Fibroblast of lung (primary cell): ENCODE results near the gene CPT1C. TPM values are rescaled to one million over a fixed set of nuclear protein-coding genes. Genes with fewer than 3 reads are reported as not detected.

ENCODE experiments used
- DNase-seq, 2 donors: peaks; one replicate each; pipeline versions ENCODE4 v3.0.0 to v3.0.0-alpha.2; 2010; ENCODE audit warnings: low read depth in 2 of 2
- H2AFZ ChIP-seq: 2 replicates; pipeline ENCODE4 v1.5.1; 2012; ENCODE audit warnings: low read length, control low read depth, inconsistent platforms
- H3K27ac ChIP-seq: 2 replicates; pipeline ENCODE4 v1.5.1; 2011; ENCODE audit warnings: low read length, control low read depth; ENCODE audit not compliant: insufficient read depth
- H3K27me3 ChIP-seq: 2 replicates; pipeline ENCODE4 v1.5.1; 2011; ENCODE audit warnings: mild to moderate bottlenecking, low read length; ENCODE audit not compliant: control insufficient read depth, insufficient read depth
- H3K36me3 ChIP-seq: 2 replicates; pipeline ENCODE4 v1.5.1; 2011; ENCODE audit warnings: low read length; ENCODE audit not compliant: control insufficient read depth, insufficient read depth
- H3K4me1 ChIP-seq: 2 replicates; pipeline ENCODE4 v1.5.1; 2011; ENCODE audit warnings: low read length; ENCODE audit not compliant: control insufficient read depth, insufficient read depth; ENCODE audit errors: extremely low read depth
- H3K4me2 ChIP-seq: 2 replicates; pipeline ENCODE4 v1.5.1; 2011; ENCODE audit warnings: low read length, control low read depth; ENCODE audit not compliant: insufficient read depth; ENCODE audit errors: extremely low read depth
- H3K4me3 ChIP-seq, 4 experiments: fragments of 200-600 bp in 1 of 4; sonication (generic) in 1 of 4; replicated peaks in 1 of 4; 2 replicates each; pipeline ENCODE4 v1.5.1; 2011 to 2016; ENCODE audit warnings: low read length in 4 of 4, low read depth in 3 of 4, mild to moderate bottlenecking in 3 of 4, control low read depth in 2 of 4, inconsistent platforms in 1 of 4, mixed read lengths in 1 of 4; ENCODE audit not compliant: insufficient read depth in 1 of 4; ENCODE audit errors: control extremely low read depth in 1 of 4
- H3K79me2 ChIP-seq: 2 replicates; pipeline ENCODE4 v1.5.1; 2012; ENCODE audit warnings: mild to moderate bottlenecking, low read length, inconsistent platforms; ENCODE audit not compliant: control insufficient read depth, insufficient read depth
- H3K9ac ChIP-seq: 2 replicates; pipeline ENCODE4 v1.5.1; 2011; ENCODE audit warnings: mild to moderate bottlenecking, low read length, control low read depth; ENCODE audit not compliant: insufficient read depth
- H3K9me3 ChIP-seq: 2 replicates; pipeline ENCODE4 v1.5.1; 2012; ENCODE audit warnings: low read depth, low read length; ENCODE audit not compliant: control insufficient read depth, insufficient read depth
- H4K20me1 ChIP-seq: 2 replicates; pipeline ENCODE4 v1.5.1; 2011; ENCODE audit warnings: low read length; ENCODE audit not compliant: control insufficient read depth, insufficient read depth; ENCODE audit errors: extremely low read depth
- CTCF ChIP-seq, 2 donors: IDR thresholded peaks in 1 of 2; conservative IDR thresholded peaks in 1 of 2; 1 replicate in 1 of 2; 2 replicates in 1 of 2; pipeline ENCODE4 v1.5.1; 2011 to 2012; ENCODE audit warnings: low read length in 2 of 2, control low read depth in 1 of 2, inconsistent platforms in 1 of 2, low read depth in 1 of 2, mild to moderate bottlenecking in 1 of 2
- EZH2 ChIP-seq: IDR thresholded peaks from 2 replicates; pipeline ENCODE4 v1.5.1; 2012; ENCODE audit warnings: low read length, control low read depth, mild to moderate bottlenecking; ENCODE audit errors: missing control alignments
- polyA plus RNA-seq, 2 donors: library from polyadenylated mRNA; depleted of rRNA in 1 of 2; stranded (reverse) in 1 of 2; unstranded in 1 of 2; fragments of >200 nt; gene quantifications; 2 replicates each; pipeline ENCODE4 v1.2.1, GENCODE V29; 2011 to 2012; ENCODE audit warnings: missing spikeins in 1 of 2
- total RNA-seq: library from RNA; depleted of rRNA; stranded (reverse); fragments of >200 nt; gene quantifications from 2 replicates; pipeline ENCODE4 v1.2.1, GENCODE V29; 2014

Gene CPT1C
- total and polyA plus RNA-seq, 2 donors (not counting 1 experiment from before 2014, with no cell fraction given), result 20.0 to 31.2 TPM

DNA sequence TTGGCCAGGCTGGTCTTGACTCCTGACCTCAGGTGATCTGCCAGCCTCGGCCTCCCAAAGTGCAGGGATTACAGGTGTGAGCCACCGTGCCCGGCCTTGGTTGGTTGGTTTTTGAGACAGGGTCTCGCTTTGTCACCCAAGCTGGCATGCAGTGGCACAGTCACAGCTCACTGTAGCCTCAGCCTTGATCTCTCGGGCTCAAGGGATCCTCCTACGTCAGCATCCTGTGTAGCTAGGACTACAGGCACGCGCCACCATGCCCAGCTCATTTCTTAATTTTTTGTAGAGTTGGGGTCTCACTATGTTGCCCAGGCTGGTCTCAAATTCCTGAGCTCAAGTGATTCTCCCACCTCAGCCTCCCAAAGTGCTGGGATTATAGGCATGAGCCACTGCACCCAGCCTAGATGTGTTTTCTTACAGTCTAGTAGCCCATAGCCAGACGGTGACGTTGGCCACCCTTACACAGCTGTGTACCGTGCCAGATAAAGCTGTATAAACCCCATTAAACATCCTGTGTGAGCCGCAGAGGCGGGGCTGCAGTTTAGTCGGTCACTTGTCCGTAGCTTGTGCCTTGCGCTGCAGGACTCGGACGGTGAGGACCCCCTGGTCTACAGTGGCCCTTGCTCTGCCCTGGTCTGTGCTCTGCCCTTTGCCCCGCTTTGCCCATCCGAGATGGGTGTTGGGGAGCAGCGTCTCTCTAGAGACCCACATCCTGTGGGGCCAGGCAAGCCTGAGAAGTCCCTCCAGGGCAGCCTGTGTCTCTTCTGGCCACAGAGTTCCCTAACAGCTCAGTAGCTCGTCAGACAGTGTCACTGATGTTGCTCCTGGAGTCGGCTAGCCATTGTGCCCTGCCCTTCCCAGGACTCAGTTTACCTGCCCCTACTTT lies 35.1 kb upstream of the CPT1C start:
- Histone ChIP-seq H3K4me3 (no peak overlapping the region), H3K27me3 (no peaks in the 10 kb centered on the region), H4K20me1 (no peaks in the 10 kb centered on the region), H3K36me3 (peaks cover 58% of the 10 kb centered on the region), H3K9ac (no peak overlapping the region), H2AFZ (no peak overlapping the region), H3K4me2 (no peak overlapping the region), H3K4me1 (no peaks in the 10 kb centered on the region), H3K9me3 (no peaks in the 10 kb centered on the region), H3K79me2 (no peaks in the 10 kb centered on the region), H3K27ac (no peak overlapping the region)
- no peak for DNase-seq
- TF ChIP-seq EZH2, result no peak
- TF ChIP-seq CTCF (conservative IDR thresholded peaks at IDR 0.05 in 1 of 2, IDR thresholded peaks at IDR 0.05 in 1 of 2; ENCODE audit: low read depth in 1 of 2, low read length in 2 of 2), result no peak

DNA sequence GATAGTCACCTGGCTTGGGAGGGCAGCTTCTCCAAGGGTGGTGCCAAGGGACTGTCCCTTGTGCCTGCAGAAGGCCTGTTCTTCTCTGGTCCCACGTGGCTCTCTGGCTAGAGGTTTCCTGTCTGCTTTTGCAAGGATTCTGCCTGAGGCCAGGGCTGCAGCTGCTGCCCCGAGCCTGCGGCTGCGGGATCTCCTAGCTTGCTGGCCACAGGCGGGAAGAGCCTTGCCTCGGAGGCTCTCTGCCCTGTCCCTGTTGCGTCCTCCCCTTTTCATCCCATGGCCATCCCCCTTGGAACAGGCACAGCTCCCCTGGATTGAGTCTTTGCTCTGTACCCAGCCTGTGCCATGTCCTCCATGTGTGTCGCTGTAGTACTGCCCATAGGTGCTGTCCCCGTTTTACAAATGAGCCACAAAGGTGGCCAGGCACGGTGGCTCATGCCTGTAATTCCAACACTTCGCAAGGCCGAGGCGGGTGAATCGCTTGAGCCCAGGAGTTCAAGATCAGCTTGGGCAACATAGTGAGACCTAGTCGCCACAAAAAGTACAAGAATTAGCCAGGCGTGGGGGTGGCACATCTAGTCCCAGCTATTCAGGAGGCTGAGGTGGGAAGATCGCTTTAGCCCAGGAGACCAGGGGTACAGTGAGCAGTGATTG lies 34.3 kb upstream of the CPT1C start:
- Histone ChIP-seq H3K79me2 (no peaks in the 10 kb centered on the region), H3K4me2 (no peak overlapping the region), H3K4me3 (no peak overlapping the region), H3K36me3 (peaks cover 56% of the 10 kb centered on the region), H3K27ac (no peak overlapping the region), H2AFZ (no peak overlapping the region), H3K9me3 (no peaks in the 10 kb centered on the region), H3K4me1 (no peaks in the 10 kb centered on the region), H4K20me1 (no peaks in the 10 kb centered on the region), H3K9ac (no peak overlapping the region), H3K27me3 (no peaks in the 10 kb centered on the region)
- TF ChIP-seq CTCF (conservative IDR thresholded peaks at IDR 0.05 in 1 of 2, IDR thresholded peaks at IDR 0.05 in 1 of 2; ENCODE audit: low read depth in 1 of 2, low read length in 2 of 2) (no peak), EZH2 (no peak)
- DNase-seq, result no peak

- H3K9me3 ChIP-seq, result no peaks in the 10 kb centered on the region
- H3K4me1 ChIP-seq, result no peaks in the 10 kb centered on the region
- no peaks in the 10 kb centered on the region for H3K27me3 ChIP-seq
- H3K79me2 ChIP-seq, result no peaks in the 10 kb centered on the region
- H3K4me2 ChIP-seq, result no peak overlapping the region
- no peak for TF ChIP-seq EZH2
- no peak for TF ChIP-seq CTCF (conservative IDR thresholded peaks at IDR 0.05 in 1 of 2, IDR thresholded peaks at IDR 0.05 in 1 of 2; ENCODE audit: low read depth in 1 of 2, low read length in 2 of 2)
- no peak for DNase-seq
- H4K20me1 ChIP-seq, result no peaks in the 10 kb centered on the region
- H3K9ac ChIP-seq, result no peak overlapping the region
- no peak overlapping the region for H3K27ac ChIP-seq
- H2AFZ ChIP-seq, result no peak overlapping the region
- H3K36me3 ChIP-seq, result peaks cover 57% of the 10 kb centered on the region
- H3K4me3 ChIP-seq, result no peak overlapping the region
Observed at GRCh38 chr19:49657493-49658138, 33.3 kb upstream of the CPT1C start.
